T-cell (primary cell): ENCODE data around the gene CALR3. TPM values are rescaled to one million over a fixed set of nuclear protein-coding genes. Genes with fewer than 3 reads are reported as not detected.

Experiments used
- ATAC-seq, 4 experiments: fragments of 200-7000 bp in 3 of 4; fragments of 150-1000 bp in 1 of 4; cut with Tn5 transposase; replicated peaks in 1 of 4; 1 replicate in 3 of 4; 2 replicates in 1 of 4; pipeline ENCODE4 v1.10.0; 2021; ENCODE audit warnings: moderate library complexity in 3 of 4, mild to moderate bottlenecking in 2 of 4, moderate number of reproducible peaks in 1 of 4
- CTCF ChIA-PET, 2 donors: fragments of 300-600 bp; sonication (Branson Sonifier 250); formaldehyde crosslinking; loops; one replicate each; lab custom pipeline; 2022; ENCODE audit warnings: antibody characterized with exemption in 2 of 2; lab: Charles Lee
- POLR2A ChIA-PET, 2 donors: fragments of 300-600 bp; sonication (Branson Sonifier 250); formaldehyde crosslinking; loops; one replicate each; lab custom pipeline; 2022; ENCODE audit warnings: antibody characterized with exemption in 2 of 2; lab: Charles Lee
- DNase-seq, 35 experiments: peaks; one replicate each; pipeline versions ENCODE4 v3.0.0 to v3.0.0-alpha.2; 2013 to 2023
- H3K27ac ChIP-seq: one replicate; pipeline ENCODE4 v1.5.1; 2013; ENCODE audit warnings: low read length
- H3K27me3 ChIP-seq, 2 experiments: replicated peaks in 1 of 2; 1 replicate in 1 of 2; 2 replicates in 1 of 2; pipeline versions ENCODE4 v1.6.1 to v1.7.0; 2013; ENCODE audit warnings: low read length in 1 of 2, mixed read lengths in 1 of 2; ENCODE audit not compliant: control insufficient read depth in 2 of 2, insufficient read depth in 2 of 2; ENCODE audit errors: extremely low read depth in 1 of 2
- H3K36me3 ChIP-seq, 2 donors: 1 replicate in 1 of 2; 2 replicates in 1 of 2; pipeline versions ENCODE4 v1.6.1 to v1.7.0; 2013; ENCODE audit warnings: low read length in 1 of 2; ENCODE audit not compliant: control insufficient read depth in 2 of 2, insufficient read depth in 1 of 2; ENCODE audit errors: extremely low read depth in 1 of 2
- H3K4me1 ChIP-seq, 2 experiments: 1 replicate in 1 of 2; 2 replicates in 1 of 2; pipeline versions ENCODE4 v1.6.1 to v1.7.0; 2013; ENCODE audit warnings: low read length in 2 of 2, mixed read lengths in 1 of 2; ENCODE audit not compliant: insufficient read depth in 2 of 2, control insufficient read depth in 1 of 2; ENCODE audit errors: extremely low read depth in 1 of 2
- H3K4me3 ChIP-seq, 2 donors: 1 replicate in 1 of 2; 2 replicates in 1 of 2; pipeline versions ENCODE4 v1.5.1 to v1.7.0; 2013; ENCODE audit warnings: mild to moderate bottlenecking in 2 of 2, low read length in 1 of 2, moderate library complexity in 1 of 2; ENCODE audit not compliant: control insufficient read depth in 1 of 2; ENCODE audit errors: extremely low read depth in 1 of 2
- H3K9me3 ChIP-seq: 2 replicates; pipeline ENCODE4 v1.7.0; 2013
- H3K27ac Mint-ChIP-seq, 2 donors: one replicate each; pipeline ENCODE4 v1.8.0; 2020 to 2021; ENCODE audit warnings: mild to moderate bottlenecking in 2 of 2, mixed read lengths in 2 of 2
- H3K27me3 Mint-ChIP-seq, 2 donors: one replicate each; pipeline ENCODE4 v1.8.0; 2021 to 2022; ENCODE audit warnings: mixed read lengths in 2 of 2
- H3K36me3 Mint-ChIP-seq: one replicate; pipeline ENCODE4 v1.8.0; 2021; ENCODE audit warnings: mixed read lengths
- H3K4me1 Mint-ChIP-seq, 3 donors: one replicate each; pipeline ENCODE4 v1.8.0; 2020 to 2022; ENCODE audit warnings: mixed read lengths in 3 of 3, mild to moderate bottlenecking in 1 of 3
- H3K4me3 Mint-ChIP-seq, 3 donors: one replicate each; pipeline ENCODE4 v1.8.0; 2020 to 2022; ENCODE audit warnings: mild to moderate bottlenecking in 3 of 3, mixed read lengths in 3 of 3, moderate library complexity in 3 of 3
- H3K9me3 Mint-ChIP-seq, 3 donors: one replicate each; pipeline ENCODE4 v1.8.0; 2020 to 2022; ENCODE audit warnings: mixed read lengths in 3 of 3
- WGBS: methylation state at CpG from one replicate; pipeline ENCODE4 v1.1.5; 2013; ENCODE audit warnings: missing lambda C conversion rate; ENCODE audit not compliant: insufficient coverage; 5-methylcytosine and 5-hydroxymethylcytosine counted together
- total RNA-seq, 35 experiments: library from RNA in 6 of 35; stranded (reverse) in 6 of 35; fragments of 120-200 nt in 1 of 35; gene quantifications; one replicate each; pipeline versions ENCODE4 v1.2.1 to v1.2.4 and lab custom pipeline; 2013 to 2026

Gene CALR3
- total RNA-seq, 5 donors from 2014 or later (not counting 1 experiment from before 2014, with no cell fraction given), result not detected

DNA sequence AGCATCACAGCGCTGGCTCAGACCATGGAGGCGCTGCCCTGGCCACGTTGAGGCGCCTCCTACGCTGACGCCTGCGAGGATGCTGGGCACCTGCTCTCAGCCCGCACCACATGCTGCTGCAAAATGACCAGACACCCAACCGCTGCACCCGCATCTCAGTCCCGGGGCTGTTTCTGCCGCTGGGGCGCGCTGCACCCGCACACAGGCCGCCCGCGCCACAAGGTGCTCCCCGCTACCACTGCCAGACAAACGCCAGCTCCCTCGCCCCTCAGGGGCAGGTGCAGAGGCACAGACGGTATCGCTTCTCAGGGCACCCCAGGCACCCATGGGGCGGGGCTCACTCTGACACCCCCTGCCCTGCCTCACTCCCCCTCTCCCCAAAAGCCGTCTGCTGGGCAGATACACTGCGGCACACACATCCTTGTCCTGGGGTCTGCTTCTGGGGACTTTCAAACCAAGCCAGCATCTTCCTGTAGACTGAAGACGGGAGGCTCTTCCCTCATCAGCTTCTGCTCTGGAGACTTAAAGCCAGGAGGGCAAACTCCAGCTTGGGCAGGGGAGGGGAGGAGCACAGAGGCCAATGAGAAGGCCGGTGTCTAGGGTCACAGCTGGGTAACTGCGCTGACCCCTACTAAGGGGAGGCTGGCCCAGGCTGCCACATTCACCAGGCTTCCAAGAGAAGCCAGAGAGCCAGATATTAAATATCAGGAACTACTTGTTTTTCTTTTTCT is 29.9 kb upstream of the CALR3 start:
- CTCF ChIA-PET, result no interaction called here

DNA sequence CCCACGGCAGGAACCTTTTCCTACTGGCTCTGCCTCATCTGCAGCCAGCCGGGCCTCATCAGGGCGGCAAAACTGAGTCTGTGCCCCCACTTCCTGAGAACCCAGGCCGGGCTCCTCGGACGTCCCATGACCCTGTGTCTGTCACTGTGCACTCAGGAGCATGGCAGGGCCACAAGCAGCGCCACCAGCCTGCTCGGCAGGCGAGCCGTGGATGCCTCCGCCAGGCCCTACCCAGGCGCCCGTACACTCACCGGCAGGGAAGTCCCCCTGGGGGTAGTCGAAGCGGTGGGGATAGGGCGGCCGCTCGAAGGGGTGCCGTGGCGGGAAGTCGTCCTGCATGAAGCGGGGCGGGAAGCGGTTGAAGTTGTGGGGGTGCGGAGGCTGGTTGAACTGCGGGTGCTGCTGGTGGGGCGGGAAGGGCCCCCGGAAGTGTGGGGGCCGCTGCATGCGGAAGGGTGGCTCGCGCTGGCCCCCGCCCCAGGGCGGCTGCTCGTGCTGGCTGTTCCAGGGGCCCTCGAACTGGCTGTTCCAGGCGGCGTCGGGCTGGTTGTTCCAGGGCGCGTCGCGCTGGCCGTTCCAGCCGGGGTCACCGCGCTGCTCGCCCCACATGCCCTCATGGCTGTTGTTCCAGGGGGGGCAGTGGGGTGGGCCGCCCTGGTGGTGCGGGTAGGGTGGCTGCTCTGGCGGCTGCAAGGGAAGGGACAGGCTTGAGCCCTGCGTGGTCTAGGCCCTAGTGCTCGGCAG is 29.2 kb upstream of the CALR3 start:
- no peaks in the 10 kb centered on the region for H3K4me1 ChIP-seq
- H3K27me3 ChIP-seq, result no peaks in the 10 kb centered on the region
- peaks cover 18 to 89% of the 10 kb centered on the region in 2 donors for H3K36me3 ChIP-seq
- POLR2A ChIA-PET, result no interaction called here
- no peak overlapping the region for H3K4me3 ChIP-seq
- H3K4me1 Mint-ChIP-seq, result no peaks in the 10 kb centered on the region
- H3K9me3 Mint-ChIP-seq, result no peaks in the 10 kb centered on the region
- 95% methylated on average over 51 of the region's 54 CpGs for WGBS
- ATAC-seq (no peak), DNase-seq (no peak)
- H3K36me3 Mint-ChIP-seq, result peaks cover 44% of the 10 kb centered on the region
- H3K27ac ChIP-seq, result no peak overlapping the region
- no peaks in the 10 kb centered on the region for H3K9me3 ChIP-seq
- no peaks in the 10 kb centered on the region for H3K27me3 Mint-ChIP-seq
- no peak overlapping the region for H3K4me3 Mint-ChIP-seq
- H3K27ac Mint-ChIP-seq, result no peak overlapping the region
- CTCF ChIA-PET, result interaction anchor here in 1 of 2 donors (0.7 kb wide), 1 partner anchor 62 kb away, joined by 6 read pairs; no protein-coding TSS in a partner anchor

More for the DNA sequence above, 29.9 kb upstream of the CALR3 start:
- no peaks in the 10 kb centered on the region for H3K4me1 ChIP-seq
- no peaks in the 10 kb centered on the region for H3K27me3 Mint-ChIP-seq
- WGBS, result 96% methylated on average over 25 of the region's 29 CpGs
- no peak overlapping the region for H3K4me3 ChIP-seq
- H3K4me3 Mint-ChIP-seq, result no peak overlapping the region
- no peak for ATAC-seq
- H3K27me3 ChIP-seq, result no peaks in the 10 kb centered on the region
- no peak overlapping the region for H3K27ac Mint-ChIP-seq
- H3K9me3 ChIP-seq, result no peaks in the 10 kb centered on the region
- H3K4me1 Mint-ChIP-seq, result no peaks in the 10 kb centered on the region
- H3K36me3 ChIP-seq, result peaks cover 21 to 91% of the 10 kb centered on the region in 2 donors
- H3K27ac ChIP-seq, result no peak overlapping the region
- POLR2A ChIA-PET, result interaction anchor here in 1 of 2 donors (0.6 kb wide), 1 partner anchor 19 kb away, joined by 3 read pairs; no protein-coding TSS in a partner anchor
- H3K36me3 Mint-ChIP-seq, result peaks cover 40% of the 10 kb centered on the region
- DNase-seq, result no peak
- no peaks in the 10 kb centered on the region for H3K9me3 Mint-ChIP-seq

DNA sequence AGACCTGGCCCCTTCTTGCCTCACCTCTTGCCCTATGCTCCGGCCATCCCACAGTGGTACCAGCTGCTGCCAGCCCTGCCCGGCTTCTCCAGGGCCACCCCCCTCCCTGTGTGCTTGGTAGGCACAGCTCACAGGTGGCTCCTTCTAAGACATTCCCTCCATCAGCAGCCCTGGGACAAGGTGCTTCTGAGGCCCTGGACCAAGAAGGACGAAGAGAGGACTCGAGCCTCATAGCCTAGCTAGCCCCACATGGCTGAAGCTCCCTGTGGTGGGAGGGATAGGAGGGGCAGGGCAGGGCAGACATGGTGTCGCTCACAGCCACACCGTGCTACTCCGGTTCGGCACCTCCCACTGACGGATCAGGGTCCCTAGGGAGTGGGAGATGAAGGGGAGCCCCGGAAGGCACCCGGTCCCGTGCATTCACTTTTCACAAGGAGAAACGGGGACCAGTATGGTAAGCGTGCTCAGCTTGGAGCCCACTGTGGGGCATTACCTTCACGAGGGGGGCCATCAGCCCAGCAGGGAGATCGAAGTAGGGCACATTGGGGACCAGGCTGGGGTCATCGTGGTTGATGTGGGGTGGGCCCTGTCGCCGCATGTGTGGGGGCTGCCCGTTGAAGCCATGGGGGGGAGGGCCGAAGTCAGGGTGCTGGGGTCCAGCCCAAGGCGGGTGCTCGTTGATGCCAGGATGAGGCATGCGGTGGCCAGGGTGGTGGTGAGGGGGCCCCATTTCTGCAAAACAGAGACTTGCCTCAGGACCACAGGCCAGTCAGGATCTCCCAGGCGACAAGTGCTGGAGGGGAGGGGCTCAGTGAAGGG is 26.8 kb upstream of the CALR3 start:
- Histone ChIP-seq H3K27me3 (no peaks in the 10 kb centered on the region), H3K36me3 (peaks cover 24 to 88% of the 10 kb centered on the region in 2 donors), H3K4me1 (no peaks in the 10 kb centered on the region), H3K27ac (no peak overlapping the region), H3K9me3 (no peaks in the 10 kb centered on the region), H3K4me3 (no peak overlapping the region)
- CTCF ChIA-PET, result no interaction called here
- no peaks in the 10 kb centered on the region for H3K4me1 Mint-ChIP-seq
- 95% methylated on average over 21 of the region's 25 CpGs for WGBS
- H3K27me3 Mint-ChIP-seq, result no peaks in the 10 kb centered on the region
- POLR2A ChIA-PET, result no interaction called here
- no peak overlapping the region for H3K27ac Mint-ChIP-seq
- DNase-seq (no peak), ATAC-seq (no peak)
- no peak overlapping the region for H3K4me3 Mint-ChIP-seq
- peaks cover 50% of the 10 kb centered on the region for H3K36me3 Mint-ChIP-seq
- H3K9me3 Mint-ChIP-seq, result no peaks in the 10 kb centered on the region

DNA sequence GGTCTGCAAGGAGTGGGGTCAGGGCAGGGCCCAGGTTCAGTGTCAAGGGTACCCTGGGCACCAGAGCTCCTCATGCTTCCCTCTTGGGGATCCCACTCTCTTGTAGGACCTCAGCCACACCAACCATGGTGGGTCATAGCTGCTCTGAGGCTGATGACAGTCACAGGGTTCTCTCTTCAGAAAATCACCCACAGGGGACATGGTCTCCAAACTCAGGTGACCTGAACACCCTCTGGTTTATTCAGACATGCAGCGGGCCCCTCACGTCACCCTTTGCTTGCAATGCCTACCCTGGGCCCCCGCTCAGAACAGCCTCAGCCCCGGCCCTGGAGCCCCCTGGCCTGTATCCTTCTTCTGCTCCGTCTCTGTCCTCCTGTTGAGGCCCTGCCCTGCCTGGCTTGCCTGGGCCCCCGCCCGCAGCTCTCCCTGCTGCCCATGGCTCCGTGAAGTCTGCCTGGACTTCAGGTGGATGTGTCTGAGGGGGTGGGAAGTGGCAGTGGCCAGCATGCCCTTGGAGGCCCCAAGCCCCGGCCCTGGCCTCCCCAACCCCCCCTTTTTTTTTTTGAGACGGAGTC is 25.8 kb upstream of the CALR3 start:
- Histone ChIP-seq H3K4me3 (no peak overlapping the region), H3K4me1 (peaks cover 0 to 8% of the 10 kb centered on the region in 2 experiments), H3K36me3 (peaks cover 23 to 85% of the 10 kb centered on the region in 2 donors), H3K27me3 (no peaks in the 10 kb centered on the region), H3K9me3 (no peaks in the 10 kb centered on the region), H3K27ac (no peak overlapping the region)
- Mint-ChIP-seq H3K36me3 (peaks cover 49% of the 10 kb centered on the region), H3K4me1 (peaks cover 0 to 5% (median 4%) of the 10 kb centered on the region in 3 donors), H3K4me3 (no peak overlapping the region), H3K9me3 (no peaks in the 10 kb centered on the region), H3K27ac (no peak overlapping the region), H3K27me3 (no peaks in the 10 kb centered on the region)
- POLR2A ChIA-PET, result no interaction called here
- WGBS, result 95% methylated on average over 6 of the region's 10 CpGs
- ATAC-seq (no peak), DNase-seq (no peak)
- CTCF ChIA-PET, result no interaction called here

DNA sequence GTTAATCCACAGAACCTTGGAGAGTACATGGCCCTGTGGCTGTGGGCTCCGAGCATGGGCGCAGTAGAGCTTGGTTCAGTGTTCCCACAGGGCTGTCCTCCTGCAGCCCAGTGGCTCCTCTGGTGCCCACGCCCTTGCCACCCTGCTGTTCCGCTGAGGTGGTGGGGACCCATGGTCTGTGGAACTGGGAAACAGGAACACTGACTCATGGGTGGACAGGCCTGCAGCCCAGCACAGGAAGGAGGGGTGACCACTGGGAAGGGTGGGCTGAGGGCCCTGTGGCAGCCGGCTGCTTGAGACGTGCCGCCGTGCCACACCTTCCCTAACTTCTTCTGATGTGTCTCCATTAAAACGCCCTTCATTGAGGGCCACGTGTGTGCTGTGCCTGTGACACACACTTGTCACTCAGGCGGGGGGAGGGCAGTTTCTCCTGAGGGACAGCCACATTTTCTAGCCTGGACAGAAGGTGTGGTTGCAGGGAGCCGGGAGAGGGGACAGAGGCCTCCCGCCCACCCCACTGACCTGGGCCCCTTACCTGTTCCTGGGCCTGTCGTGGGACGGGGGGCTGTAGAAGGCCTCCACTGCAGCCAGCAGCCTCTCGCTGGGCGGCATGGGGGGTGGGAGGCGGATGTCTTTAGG is 25.1 kb upstream of the CALR3 start:
- Mint-ChIP-seq H3K9me3 (no peaks in the 10 kb centered on the region), H3K27me3 (no peaks in the 10 kb centered on the region), H3K4me3 (no peak overlapping the region), H3K4me1 (peaks cover 0 to 5% (median 4%) of the 10 kb centered on the region in 3 donors), H3K27ac (no peak overlapping the region), H3K36me3 (peaks cover 46% of the 10 kb centered on the region)
- DNase-seq (no peak), ATAC-seq (no peak)
- peaks cover 23 to 78% of the 10 kb centered on the region in 2 donors for H3K36me3 ChIP-seq
- ChIA-PET CTCF (no interaction called here), POLR2A (no interaction called here)
- peaks cover 0 to 12% of the 10 kb centered on the region in 2 experiments for H3K4me1 ChIP-seq
- H3K27ac ChIP-seq, result no peak overlapping the region
- 98% methylated on average over 18 of the region's 18 CpGs for WGBS
- no peak overlapping the region for H3K4me3 ChIP-seq
- H3K27me3 ChIP-seq, result no peaks in the 10 kb centered on the region
- no peaks in the 10 kb centered on the region for H3K9me3 ChIP-seq
